ENCODE results near the gene CCDC85B. TPM values are rescaled to one million over a fixed set of nuclear protein-coding genes. Genes with fewer than 3 reads are reported as not detected.

CCDC85B gene
- total and polyA plus RNA-seq, 2 of the 8 experiments (the other 6 are each of a cell fraction or from before 2014, with no cell fraction given), result 19.8 to 30.8 TPM

GRCh38 chr11:65932558-65932919 lies 42.1 kb downstream of the CCDC85B start (continued):
- TF ChIP-seq CEBPB (IDR thresholded peaks at IDR 0.05; ENCODE audit: low read depth, low read length), result no peak

All from H1 (cell line).